Muscle of leg (tissue), 11 donors: ENCODE results near the gene KBTBD4. TPM values are rescaled to one million over a fixed set of nuclear protein-coding genes. Genes with fewer than 3 reads are reported as not detected.

Experiments
- DNase-seq: peaks from one replicate; pipeline ENCODE4 v3.0.0; 2013
- H3K27ac ChIP-seq: one replicate; pipeline ENCODE4 v1.5.1; 2013; ENCODE audit warnings: mild to moderate bottlenecking, low read length, control low read depth
- H3K27me3 ChIP-seq: one replicate; pipeline ENCODE4 v1.6.1; 2013; ENCODE audit warnings: low read length; ENCODE audit not compliant: control insufficient read depth, insufficient read depth
- H3K36me3 ChIP-seq: one replicate; pipeline ENCODE4 v1.6.1; 2013; ENCODE audit warnings: low read length; ENCODE audit not compliant: control insufficient read depth, insufficient read depth
- H3K4me1 ChIP-seq: one replicate; pipeline ENCODE4 v1.6.1; 2013; ENCODE audit warnings: low read length; ENCODE audit not compliant: control insufficient read depth, insufficient read depth
- H3K4me3 ChIP-seq: one replicate; pipeline ENCODE4 v1.5.1; 2013; ENCODE audit warnings: low read length, control low read depth
- H3K9me3 ChIP-seq: replicated peaks from 2 replicates; pipeline ENCODE4 v1.6.1; 2013; ENCODE audit warnings: low read depth, low read length; ENCODE audit not compliant: control insufficient read depth
- WGBS: methylation state at CpG from one replicate; pipeline ENCODE4 v1.1.5; 2013; ENCODE audit warnings: missing lambda C conversion rate; ENCODE audit not compliant: insufficient coverage; 5-methylcytosine and 5-hydroxymethylcytosine counted together
- polyA plus RNA-seq, 8 donors: library from polyadenylated mRNA; unstranded; fragments of 120-200 nt; gene quantifications; one replicate each; pipeline versions ENCODE4 v1.2.1 to v1.2.3, GENCODE V29; 2013; ENCODE audit warnings: inconsistent platforms in 1 of 8, low replicate concordance in 1 of 8; ENCODE audit not compliant: insufficient read length in 8 of 8, insufficient read depth in 1 of 8
- total RNA-seq: library from RNA; stranded (reverse); fragments of 120-200 nt; gene quantifications from one replicate; pipeline ENCODE4 v1.2.4, GENCODE V29; 2013

KBTBD4 gene
- total and polyA plus RNA-seq, 9 donors: 11.8 to 16.5 (median 15.4) TPM

- no peak overlapping the region for H3K27ac ChIP-seq
- H3K4me1 ChIP-seq: peaks cover 31% of the 10 kb centered on the region
- no peak overlapping the region for H3K4me3 ChIP-seq
- DNase-seq: no peak
- H3K9me3 ChIP-seq: no peaks in the 10 kb centered on the region
- 83% methylated on average over 1 of the region's 2 CpGs for WGBS
- H3K36me3 ChIP-seq: no peaks in the 10 kb centered on the region
- peaks cover 32% of the 10 kb centered on the region for H3K27me3 ChIP-seq
Observed at GRCh38 chr11:47592970-47593369, 14.2 kb upstream of the KBTBD4 start.

GRCh38 chr11:47592251-47592650, 13.5 kb upstream of the KBTBD4 start:
- H3K9me3 ChIP-seq: no peaks in the 10 kb centered on the region
- peaks cover 38% of the 10 kb centered on the region for H3K4me1 ChIP-seq
- peak; percentile 18 for DNase-seq
- no peak overlapping the region for H3K4me3 ChIP-seq
- peaks cover 32% of the 10 kb centered on the region for H3K27me3 ChIP-seq
- WGBS: 39% methylated on average over 2 of the region's 4 CpGs
- no peak overlapping the region for H3K27ac ChIP-seq
- no peaks in the 10 kb centered on the region for H3K36me3 ChIP-seq

GRCh38 chr11:47591764-47592163, 13.0 kb upstream of the KBTBD4 start:
- Histone ChIP-seq H3K9me3 (no peaks in the 10 kb centered on the region), H3K4me3 (no peak overlapping the region), H3K27me3 (peaks cover 32% of the 10 kb centered on the region), H3K27ac (no peak overlapping the region), H3K4me1 (peaks cover 43% of the 10 kb centered on the region), H3K36me3 (no peaks in the 10 kb centered on the region)
- DNase-seq: peak; percentile 17
- WGBS: 49% methylated on average over 2 of the region's 7 CpGs

- Histone ChIP-seq H3K4me3 (peak overlapping the region; percentile 58), H3K36me3 (peaks cover 1% of the 10 kb centered on the region), H3K27me3 (peaks cover 26% of the 10 kb centered on the region), H3K9me3 (no peaks in the 10 kb centered on the region), H3K4me1 (peaks cover 57% of the 10 kb centered on the region), H3K27ac (peak overlapping the region; percentile 49)
- DNase-seq: peak; percentile 89
- WGBS: 24% methylated on average over 119 of the region's 122 CpGs
Observed at GRCh38 chr11:47589977-47590861, 11.4 kb upstream of the KBTBD4 start.

GRCh38 chr11:47589584-47589976, 10.8 kb upstream of the KBTBD4 start:
- peaks cover 6% of the 10 kb centered on the region for H3K36me3 ChIP-seq
- H3K27ac ChIP-seq: peak overlapping the region; percentile 49
- no peaks in the 10 kb centered on the region for H3K9me3 ChIP-seq
- 28% methylated on average over 49 of the region's 51 CpGs for WGBS
- H3K4me3 ChIP-seq: peak overlapping the region; percentile 58
- H3K27me3 ChIP-seq: peaks cover 20% of the 10 kb centered on the region
- peak; percentile 61 for DNase-seq
- peaks cover 55% of the 10 kb centered on the region for H3K4me1 ChIP-seq

- peak overlapping the region; percentile 87 for H3K27ac ChIP-seq
- no peaks in the 10 kb centered on the region for H3K9me3 ChIP-seq
- no peak for DNase-seq
- peak overlapping the region; percentile 58 for H3K4me3 ChIP-seq
- peaks cover 15% of the 10 kb centered on the region for H3K27me3 ChIP-seq
- WGBS: 40% methylated on average over 1 of the region's 11 CpGs
- H3K36me3 ChIP-seq: peaks cover 11% of the 10 kb centered on the region
- peaks cover 51% of the 10 kb centered on the region for H3K4me1 ChIP-seq
Observed at GRCh38 chr11:47589118-47589517, 10.3 kb upstream of the KBTBD4 start.

GRCh38 chr11:47587723-47588326, 9.1 kb upstream of the KBTBD4 start:
- peaks cover 24% of the 10 kb centered on the region for H3K36me3 ChIP-seq
- WGBS: 53% methylated on average over 12 of the region's 14 CpGs
- H3K27me3 ChIP-seq: peaks cover 3% of the 10 kb centered on the region
- H3K9me3 ChIP-seq: no peaks in the 10 kb centered on the region
- peak overlapping the region; percentile 87 for H3K27ac ChIP-seq
- H3K4me1 ChIP-seq: peaks cover 43% of the 10 kb centered on the region
- H3K4me3 ChIP-seq: peak overlapping the region; percentile 17
- DNase-seq: peak; percentile 84

DNA sequence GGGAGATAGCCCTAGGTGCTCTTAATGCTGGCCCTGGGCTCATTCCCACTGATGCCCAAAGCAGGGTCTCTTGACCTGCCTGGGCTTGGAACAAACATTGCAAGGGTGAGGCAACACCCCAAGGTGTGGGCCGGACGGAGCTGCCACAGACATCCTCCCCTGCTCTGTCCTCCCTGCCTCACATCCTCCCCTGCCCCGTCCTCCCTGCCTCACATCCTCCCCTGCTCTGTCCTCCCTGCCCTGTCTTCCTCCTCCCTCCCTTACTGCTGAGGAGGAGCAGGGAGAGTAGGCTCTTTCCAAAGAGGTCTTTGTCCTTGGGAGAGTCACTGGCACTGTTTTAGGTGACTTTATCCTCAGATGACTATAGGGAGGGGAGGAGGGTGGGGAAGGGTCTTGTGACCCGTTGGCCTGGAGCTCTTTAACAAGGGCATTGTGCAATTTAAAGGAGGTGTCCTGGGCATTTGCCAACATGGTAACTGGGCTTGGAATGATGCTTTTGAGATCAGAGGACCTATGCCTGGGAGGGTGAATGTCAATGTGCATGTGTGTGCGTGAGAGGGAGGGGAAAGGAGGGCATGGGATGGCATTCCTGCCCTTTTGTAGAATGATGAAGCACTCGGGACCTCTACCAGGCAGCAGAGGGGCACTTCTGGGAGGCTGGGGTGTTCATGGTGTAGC, 8.4 kb upstream of the KBTBD4 start:
- peak; percentile 25 for DNase-seq
- Histone ChIP-seq H3K4me3 (peak overlapping the region; percentile 17), H3K36me3 (peaks cover 30% of the 10 kb centered on the region), H3K4me1 (peaks cover 43% of the 10 kb centered on the region), H3K27me3 (no peaks in the 10 kb centered on the region), H3K9me3 (no peaks in the 10 kb centered on the region), H3K27ac (peak overlapping the region; percentile 87)
- 68% methylated on average over 3 of the region's 6 CpGs for WGBS

GRCh38 chr11:47586098-47586855, 7.5 kb upstream of the KBTBD4 start, which contains the start of gene FAM180B:
Gene FAM180B, plus strand, starts transcription at chr11:47586678. Its CDS starts 91 bp downstream, at chr11:47586769.
- peak within 1 kb of the TSS; percentile 87 for H3K27ac ChIP-seq
- DNase-seq: peak; percentile 89
- H3K27me3 ChIP-seq: no peaks in the 10 kb centered on the region
- no peaks in the 10 kb centered on the region for H3K9me3 ChIP-seq
- H3K36me3 ChIP-seq: peaks cover 39% of the 10 kb centered on the region
- H3K4me3 ChIP-seq: peak within 1 kb of the TSS; percentile 17
- H3K4me1 ChIP-seq: peaks cover 41% of the 10 kb centered on the region
- WGBS: 23% methylated on average over 7 of the region's 12 CpGs
